ENCODE measurements around the gene GID8.

GRCh38 chr20:62952968-62953838, 15.3 kb downstream of the GID8 start:
- TF ChIP-seq CTCF (IDR thresholded peaks at IDR 0.05), result no peak
- TF ChIP-seq POLR2A (IDR thresholded peaks at IDR 0.05), result no peak
